WTC11 (cell line): ENCODE measurements around the gene FOXE1. TPM values are rescaled to one million over a fixed set of nuclear protein-coding genes. Genes with fewer than 3 reads are reported as not detected.

Experiments
- ATAC-seq: fragments of 200-7000 bp; cut with Tn5 transposase; 2 replicates; pipeline ENCODE4 v1.10.0; 2021; ENCODE audit warnings: mild to moderate bottlenecking, moderate library complexity
- CTCF ChIA-PET: fragments of 300-600 bp; sonication (Branson Sonifier 250); formaldehyde crosslinking; loops from one replicate; lab custom pipeline; 2021; ENCODE audit warnings: antibody characterized with exemption; lab: Charles Lee
- POLR2A ChIA-PET: fragments of 350-600 bp; sonication (Branson Sonifier 250); formaldehyde crosslinking; loops from one replicate; lab custom pipeline; 2021; ENCODE audit warnings: antibody characterized with exemption; lab: Charles Lee
- DNase-seq: peaks from one replicate; pipeline ENCODE4 v3.0.0; 2021; ENCODE audit warnings: low spot score
- H3K27ac Mint-ChIP-seq: 2 replicates; pipeline ENCODE4 v1.8.0; 2021; ENCODE audit warnings: mixed read lengths
- H3K27me3 Mint-ChIP-seq: 2 replicates; pipeline ENCODE4 v1.8.0; 2021; ENCODE audit warnings: low read depth, mild to moderate bottlenecking, moderate library complexity, mixed read lengths
- H3K36me3 Mint-ChIP-seq: 2 replicates; pipeline ENCODE4 v1.8.0; 2021; ENCODE audit warnings: mixed read lengths
- H3K4me1 Mint-ChIP-seq: 2 replicates; pipeline ENCODE4 v1.8.0; 2022; ENCODE audit warnings: mixed read lengths
- H3K4me3 Mint-ChIP-seq: 2 replicates; pipeline ENCODE4 v1.8.0; 2021; ENCODE audit warnings: mild to moderate bottlenecking, moderate library complexity, mixed read lengths
- H3K9me3 Mint-ChIP-seq: 2 replicates; pipeline ENCODE4 v1.8.0; 2021; ENCODE audit warnings: mixed read lengths
- E2F1 ChIP-seq: sonication (generic); formaldehyde crosslinking; IDR thresholded peaks from 2 replicates; pipeline ENCODE4 v1.8.0; 2022; ENCODE audit warnings: mild to moderate bottlenecking, missing genetic modification reagents
- FOXP1 ChIP-seq: sonication (generic); formaldehyde crosslinking; IDR thresholded peaks from 2 replicates; pipeline ENCODE4 v1.8.0; 2022; ENCODE audit warnings: missing genetic modification reagents, mild to moderate bottlenecking, moderate library complexity, borderline replicate concordance
- IRF1 ChIP-seq: sonication (generic); formaldehyde crosslinking; IDR thresholded peaks from 2 replicates; pipeline ENCODE4 v1.8.0; 2023; ENCODE audit warnings: missing genetic modification reagents
- JAZF1 ChIP-seq: fragments of 250-450 bp; sonication (Bioruptor Pico); IDR thresholded peaks from 2 replicates; pipeline ENCODE4 v1.9.0; 2021; ENCODE audit warnings: moderate library complexity, mild to moderate bottlenecking, inconsistent platforms
- MAX ChIP-seq: sonication (generic); formaldehyde crosslinking; IDR thresholded peaks from 2 replicates; pipeline ENCODE4 v1.8.0; 2022; ENCODE audit warnings: mild to moderate bottlenecking, missing genetic modification reagents
- MLX ChIP-seq: sonication (generic); formaldehyde crosslinking; IDR thresholded peaks from 2 replicates; pipeline ENCODE4 v1.8.1; 2023; ENCODE audit warnings: mild to moderate bottlenecking, missing genetic modification reagents, moderate library complexity
- PRRX2 ChIP-seq: fragments of 250-450 bp; sonication (Bioruptor Pico); IDR thresholded peaks from 2 replicates; pipeline ENCODE4 v1.8.0; 2021; ENCODE audit warnings: mild to moderate bottlenecking
- RORB ChIP-seq: fragments of 250-450 bp; sonication (Bioruptor Pico); IDR thresholded peaks from 2 replicates; pipeline ENCODE4 v1.9.0; 2021; ENCODE audit warnings: mild to moderate bottlenecking
- SOX15 ChIP-seq: fragments of 250-450 bp; sonication (Bioruptor Pico); IDR thresholded peaks from 2 replicates; pipeline ENCODE4 v1.9.0; 2021; ENCODE audit warnings: mild to moderate bottlenecking
- TEAD1 ChIP-seq: sonication (generic); formaldehyde crosslinking; IDR thresholded peaks from 2 replicates; pipeline ENCODE4 v1.8.0; 2022; ENCODE audit warnings: mild to moderate bottlenecking, missing genetic modification reagents
- USF2 ChIP-seq: sonication (generic); formaldehyde crosslinking; IDR thresholded peaks from 2 replicates; pipeline ENCODE4 v1.8.1; 2023; ENCODE audit warnings: mild to moderate bottlenecking, missing genetic modification reagents, moderate library complexity
- ZBTB43 ChIP-seq: sonication (generic); formaldehyde crosslinking; IDR thresholded peaks from 2 replicates; pipeline ENCODE4 v1.8.1; 2023; ENCODE audit warnings: mild to moderate bottlenecking, missing genetic modification reagents
- ZNF396 ChIP-seq: fragments of 250-450 bp; sonication (Bioruptor Pico); IDR thresholded peaks from 2 replicates; pipeline ENCODE4 v1.8.0; 2021; ENCODE audit warnings: mild to moderate bottlenecking, moderate library complexity, borderline replicate concordance
- ZNF423 ChIP-seq: fragments of 250-450 bp; sonication (Bioruptor Pico); IDR thresholded peaks from 2 replicates; pipeline ENCODE4 v2.1.2; 2022; ENCODE audit warnings: mild to moderate bottlenecking, moderate library complexity
- ZSCAN18 ChIP-seq: fragments of 250-450 bp; sonication (Bioruptor Pico); IDR thresholded peaks from 2 replicates; pipeline ENCODE4 v2.1.2; 2022; ENCODE audit warnings: mild to moderate bottlenecking, moderate library complexity
- total RNA-seq: library from RNA; stranded (reverse); gene quantifications from 3 replicates; pipeline ENCODE4 v1.2.3, GENCODE V29; 2021
- TF ChIP-seq, protein P1 (sequence below): sonication (generic); formaldehyde crosslinking; conservative IDR thresholded peaks from 2 replicates; pipeline ENCODE4 v1.8.1; 2022; ENCODE audit warnings: mild to moderate bottlenecking, missing genetic modification reagents
- TF ChIP-seq, protein P2 (sequence below): fragments of 250-450 bp; sonication (Bioruptor Pico); IDR thresholded peaks from 2 replicates; pipeline ENCODE4 v1.9.0; 2021; ENCODE audit warnings: mild to moderate bottlenecking

Gene FOXE1
- total RNA-seq, 1 experiment from 2014 or later, result 0.09 TPM

- POLR2A ChIA-PET, result no interaction called here
- CTCF ChIA-PET, result interaction anchor here (0.7 to 2.5 kb wide), 5 partner anchors 17 to 161 kb away, joined by 3 to 10 read pairs (median 4); no protein-coding TSS in a partner anchor
Observed at GRCh38 chr9:97873425-97873824, 20.4 kb downstream of the FOXE1 start.

DNA sequence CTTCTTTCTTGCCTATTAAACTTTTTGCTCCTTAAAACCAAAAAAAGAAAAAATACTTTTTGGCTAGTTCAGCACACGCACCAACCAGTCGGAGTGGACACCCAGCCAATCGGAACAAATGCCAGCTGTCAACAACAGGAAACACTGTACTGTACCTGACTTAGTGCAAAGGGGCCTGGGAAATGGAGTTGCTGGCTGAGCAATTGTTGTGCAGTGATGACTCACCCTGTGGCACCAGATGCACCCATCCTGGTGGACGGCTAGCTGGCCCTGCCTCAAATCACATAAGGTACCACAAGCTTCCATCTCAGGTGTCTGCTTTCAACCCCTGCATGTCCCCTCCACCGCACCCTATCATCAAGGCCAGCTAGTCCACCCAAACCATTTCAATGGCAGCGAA is 20.9 kb downstream of the FOXE1 start:
- H3K27me3 Mint-ChIP-seq, result peaks cover 4% of the 10 kb centered on the region
- POLR2A ChIA-PET, result no interaction called here
- DNase-seq (no peak), ATAC-seq (no peak)
- H3K4me1 Mint-ChIP-seq, result peaks cover 12% of the 10 kb centered on the region
- H3K4me3 Mint-ChIP-seq, result no peak overlapping the region
- peaks cover 13% of the 10 kb centered on the region for H3K9me3 Mint-ChIP-seq
- CTCF ChIA-PET, result interaction anchor here (0.7 to 2.5 kb wide), 5 partner anchors 16 to 161 kb away, joined by 3 to 10 read pairs (median 4); no protein-coding TSS in a partner anchor
- TF ChIP-seq E2F1 (CRISPR knock-in tag) (no peak), ZNF423 (CRISPR knock-in tag) (no peak), IRF1 (no peak), MAX (CRISPR knock-in tag) (no peak), ZNF396 (CRISPR knock-in tag) (no peak), TEAD1 (CRISPR knock-in tag) (no peak), PRRX2 (no peak), JAZF1 (CRISPR knock-in tag) (no peak), ZSCAN18 (no peak)
- TF ChIP-seq, protein P1, sequence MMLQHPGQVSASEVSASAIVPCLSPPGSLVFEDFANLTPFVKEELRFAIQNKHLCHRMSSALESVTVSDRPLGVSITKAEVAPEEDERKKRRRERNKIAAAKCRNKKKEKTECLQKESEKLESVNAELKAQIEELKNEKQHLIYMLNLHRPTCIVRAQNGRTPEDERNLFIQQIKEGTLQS (CRISPR knock-in tag), result no peak
- TF ChIP-seq, protein P2, sequence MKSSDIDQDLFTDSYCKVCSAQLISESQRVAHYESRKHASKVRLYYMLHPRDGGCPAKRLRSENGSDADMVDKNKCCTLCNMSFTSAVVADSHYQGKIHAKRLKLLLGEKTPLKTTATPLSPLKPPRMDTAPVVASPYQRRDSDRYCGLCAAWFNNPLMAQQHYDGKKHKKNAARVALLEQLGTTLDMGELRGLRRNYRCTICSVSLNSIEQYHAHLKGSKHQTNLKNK (CRISPR knock-in tag), result no peak
- no peak overlapping the region for H3K27ac Mint-ChIP-seq
- H3K36me3 Mint-ChIP-seq, result no peaks in the 10 kb centered on the region

More at GRCh38 chr9:97873425-97873824, 20.4 kb downstream of the FOXE1 start:
- no peak overlapping the region for H3K4me3 Mint-ChIP-seq
- peaks cover 13% of the 10 kb centered on the region for H3K9me3 Mint-ChIP-seq
- DNase-seq (peak; percentile 20), ATAC-seq (peak; percentile 42)
- peaks cover 16% of the 10 kb centered on the region for H3K4me1 Mint-ChIP-seq
- H3K27ac Mint-ChIP-seq, result no peak overlapping the region
- TF ChIP-seq MLX (CRISPR knock-in tag), result no peak
- TF ChIP-seq TEAD1 (CRISPR knock-in tag), result no peak
- TF ChIP-seq FOXP1 (CRISPR knock-in tag), result no peak
- TF ChIP-seq USF2 (CRISPR knock-in tag), result no peak
- TF ChIP-seq SOX15 (CRISPR knock-in tag), result no peak
- TF ChIP-seq ZBTB43 (CRISPR knock-in tag), result no peak
- TF ChIP-seq RORB (CRISPR knock-in tag), result no peak
- H3K36me3 Mint-ChIP-seq, result no peaks in the 10 kb centered on the region
- peaks cover 4% of the 10 kb centered on the region for H3K27me3 Mint-ChIP-seq
